MM.1S (cell line): ENCODE measurements around the gene EYA2.

Experiments used
- DNase-seq: peaks from one replicate; pipeline ENCODE4 v3.0.0-alpha.2; 2015
- H2AFZ ChIP-seq: fragments of 300-600 bp; sonication (generic); 2 replicates; pipeline ENCODE4 v1.6.0; 2016; ENCODE audit warnings: antibody characterized with exemption, low read length
- H3F3A ChIP-seq: fragments of 300-600 bp; sonication (generic); 2 replicates; pipeline ENCODE4 v1.6.1; 2016; ENCODE audit warnings: mild to moderate bottlenecking, antibody characterized with exemption, low read length, moderate library complexity, mixed read lengths; ENCODE audit not compliant: insufficient read depth
- H3K27ac ChIP-seq: fragments of 300-600 bp; sonication (generic); 2 replicates; pipeline ENCODE4 v1.5.1; 2016; ENCODE audit warnings: mild to moderate bottlenecking, low read length
- H3K27me3 ChIP-seq: fragments of 300-600 bp; sonication (generic); replicated peaks from 2 replicates; pipeline ENCODE4 v1.6.0; 2016; ENCODE audit warnings: low read length; ENCODE audit not compliant: insufficient read depth
- H3K36me3 ChIP-seq: fragments of 300-600 bp; sonication (generic); replicated peaks from 2 replicates; pipeline ENCODE4 v1.6.1; 2016; ENCODE audit warnings: mild to moderate bottlenecking, low read length, mixed read lengths; ENCODE audit not compliant: insufficient read depth
- H3K4me1 ChIP-seq: fragments of 300-600 bp; sonication (generic); 2 replicates; pipeline ENCODE4 v1.6.1; 2016; ENCODE audit warnings: low read length, mixed read lengths
- H3K4me2 ChIP-seq: fragments of 300-600 bp; sonication (generic); 2 replicates; pipeline ENCODE4 v1.6.0; 2016; ENCODE audit warnings: low read depth, low read length
- H3K4me3 ChIP-seq: fragments of 300-600 bp; sonication (generic); 2 replicates; pipeline ENCODE4 v1.5.1; 2016; ENCODE audit warnings: low read length, mixed read lengths
- H3K79me2 ChIP-seq: fragments of 300-600 bp; sonication (generic); 2 replicates; pipeline ENCODE4 v1.6.1; 2016; ENCODE audit warnings: mixed run types, low read length, mixed read lengths
- H3K9ac ChIP-seq: fragments of 300-600 bp; sonication (generic); 2 replicates; pipeline ENCODE4 v1.6.1; 2016; ENCODE audit warnings: low read length, mixed read lengths
- H3K9me2 ChIP-seq: fragments of 300-600 bp; sonication (generic); replicated peaks from 2 replicates; pipeline ENCODE4 v1.6.1; 2016; ENCODE audit warnings: mild to moderate bottlenecking, low read length, mixed read lengths; ENCODE audit not compliant: insufficient read depth
- H3K9me3 ChIP-seq: fragments of 300-600 bp; sonication (generic); replicated peaks from 2 replicates; pipeline ENCODE4 v1.6.1; 2016; ENCODE audit warnings: mild to moderate bottlenecking, low read length, mixed read lengths; ENCODE audit not compliant: insufficient read depth
- H4K20me1 ChIP-seq: fragments of 300-600 bp; sonication (generic); 2 replicates; pipeline ENCODE4 v1.6.1; 2016; ENCODE audit warnings: mild to moderate bottlenecking, low read length, moderate library complexity, mixed read lengths; ENCODE audit not compliant: insufficient read depth
- EZH2 ChIP-seq: fragments of 300-600 bp; sonication (generic); optimal IDR thresholded peaks from 2 replicates; pipeline ENCODE3; 2017; ENCODE audit warnings: low read depth, mild to moderate bottlenecking, antibody characterized with exemption, low read length, mixed read lengths
- EZH2phosphoT487 ChIP-seq: fragments of 300-600 bp; sonication (generic); IDR thresholded peaks from 2 replicates; pipeline ENCODE4 v1.6.1; 2018; ENCODE audit warnings: antibody characterized with exemption, low read length
- TF ChIP-seq, protein P1 (sequence below): fragments of 300-600 bp; sonication (generic); IDR thresholded peaks from 2 replicates; pipeline ENCODE4 v1.5.1; 2016; ENCODE audit warnings: antibody characterized with exemption, low read length, mixed read lengths

Gene EYA2

DNA sequence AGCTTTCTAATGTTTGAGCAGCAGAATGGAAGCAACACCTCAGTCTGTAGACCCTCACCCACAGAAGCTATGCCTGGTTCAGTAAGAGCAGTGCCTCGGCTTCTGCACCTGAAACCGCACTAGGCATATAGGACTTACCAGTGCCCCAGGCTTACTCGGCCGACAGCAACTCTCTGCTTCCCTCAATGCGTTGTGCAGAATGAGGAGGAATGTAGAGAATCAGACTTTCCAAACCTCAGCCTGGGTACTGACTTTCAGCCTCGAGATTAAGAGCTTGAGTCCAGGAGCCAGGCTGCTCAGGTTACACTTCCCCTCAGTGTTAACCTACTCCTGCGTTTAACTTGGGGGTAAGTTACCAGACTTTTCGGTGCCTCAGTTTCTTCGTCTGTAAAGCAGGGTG lies 8.6 kb downstream of the EYA2 start:
- Histone ChIP-seq H2AFZ (no peak overlapping the region), H3K27ac (no peak overlapping the region), H3K27me3 (no peaks in the 10 kb centered on the region), H3K4me1 (no peaks in the 10 kb centered on the region), H3F3A (no peaks in the 10 kb centered on the region), H4K20me1 (no peaks in the 10 kb centered on the region), H3K9me2 (no peaks in the 10 kb centered on the region), H3K9ac (no peak overlapping the region), H3K4me2 (no peak overlapping the region), H3K79me2 (no peaks in the 10 kb centered on the region), H3K36me3 (no peaks in the 10 kb centered on the region), H3K9me3 (no peaks in the 10 kb centered on the region), H3K4me3 (no peak overlapping the region)
- no peak for DNase-seq
- TF ChIP-seq EZH2 (no peak), EZH2phosphoT487 (no peak)
- TF ChIP-seq, protein P1, sequence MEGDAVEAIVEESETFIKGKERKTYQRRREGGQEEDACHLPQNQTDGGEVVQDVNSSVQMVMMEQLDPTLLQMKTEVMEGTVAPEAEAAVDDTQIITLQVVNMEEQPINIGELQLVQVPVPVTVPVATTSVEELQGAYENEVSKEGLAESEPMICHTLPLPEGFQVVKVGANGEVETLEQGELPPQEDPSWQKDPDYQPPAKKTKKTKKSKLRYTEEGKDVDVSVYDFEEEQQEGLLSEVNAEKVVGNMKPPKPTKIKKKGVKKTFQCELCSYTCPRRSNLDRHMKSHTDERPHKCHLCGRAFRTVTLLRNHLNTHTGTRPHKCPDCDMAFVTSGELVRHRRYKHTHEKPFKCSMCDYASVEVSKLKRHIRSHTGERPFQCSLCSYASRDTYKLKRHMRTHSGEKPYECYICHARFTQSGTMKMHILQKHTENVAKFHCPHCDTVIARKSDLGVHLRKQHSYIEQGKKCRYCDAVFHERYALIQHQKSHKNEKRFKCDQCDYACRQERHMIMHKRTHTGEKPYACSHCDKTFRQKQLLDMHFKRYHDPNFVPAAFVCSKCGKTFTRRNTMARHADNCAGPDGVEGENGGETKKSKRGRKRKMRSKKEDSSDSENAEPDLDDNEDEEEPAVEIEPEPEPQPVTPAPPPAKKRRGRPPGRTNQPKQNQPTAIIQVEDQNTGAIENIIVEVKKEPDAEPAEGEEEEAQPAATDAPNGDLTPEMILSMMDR, result no peak

DNA sequence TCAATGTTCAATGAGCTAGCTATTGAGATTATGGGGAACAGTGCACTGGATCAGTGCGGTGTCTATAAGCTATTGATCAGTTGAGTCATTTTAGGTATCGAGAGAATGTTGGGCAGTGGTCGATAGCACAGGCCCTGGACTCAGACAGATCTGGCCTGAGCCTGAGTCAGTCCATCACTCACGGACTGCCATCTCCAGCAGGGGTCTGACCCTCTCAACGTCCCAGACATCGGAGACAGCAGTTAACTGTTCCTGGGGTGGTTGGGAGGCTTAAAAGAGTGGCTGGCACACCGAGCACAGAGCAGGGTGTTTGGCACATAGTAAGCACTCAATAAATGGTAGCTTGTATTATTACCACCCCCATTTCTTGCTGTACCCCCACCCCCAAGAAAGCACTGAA lies 9.3 kb downstream of the EYA2 start:
- H3K79me2 ChIP-seq, result no peaks in the 10 kb centered on the region
- H3K9me3 ChIP-seq, result no peaks in the 10 kb centered on the region
- TF ChIP-seq EZH2phosphoT487 (no peak), EZH2 (no peak)
- TF ChIP-seq, protein P1, result no peak
- no peak overlapping the region for H3K4me3 ChIP-seq
- H2AFZ ChIP-seq, result no peak overlapping the region
- H3K4me1 ChIP-seq, result no peaks in the 10 kb centered on the region
- no peak overlapping the region for H3K9ac ChIP-seq
- no peaks in the 10 kb centered on the region for H3F3A ChIP-seq
- H3K36me3 ChIP-seq, result no peaks in the 10 kb centered on the region
- H3K4me2 ChIP-seq, result no peak overlapping the region
- no peaks in the 10 kb centered on the region for H3K9me2 ChIP-seq
- no peaks in the 10 kb centered on the region for H3K27me3 ChIP-seq
- no peaks in the 10 kb centered on the region for H4K20me1 ChIP-seq
- no peak overlapping the region for H3K27ac ChIP-seq
- DNase-seq, result no peak

DNA sequence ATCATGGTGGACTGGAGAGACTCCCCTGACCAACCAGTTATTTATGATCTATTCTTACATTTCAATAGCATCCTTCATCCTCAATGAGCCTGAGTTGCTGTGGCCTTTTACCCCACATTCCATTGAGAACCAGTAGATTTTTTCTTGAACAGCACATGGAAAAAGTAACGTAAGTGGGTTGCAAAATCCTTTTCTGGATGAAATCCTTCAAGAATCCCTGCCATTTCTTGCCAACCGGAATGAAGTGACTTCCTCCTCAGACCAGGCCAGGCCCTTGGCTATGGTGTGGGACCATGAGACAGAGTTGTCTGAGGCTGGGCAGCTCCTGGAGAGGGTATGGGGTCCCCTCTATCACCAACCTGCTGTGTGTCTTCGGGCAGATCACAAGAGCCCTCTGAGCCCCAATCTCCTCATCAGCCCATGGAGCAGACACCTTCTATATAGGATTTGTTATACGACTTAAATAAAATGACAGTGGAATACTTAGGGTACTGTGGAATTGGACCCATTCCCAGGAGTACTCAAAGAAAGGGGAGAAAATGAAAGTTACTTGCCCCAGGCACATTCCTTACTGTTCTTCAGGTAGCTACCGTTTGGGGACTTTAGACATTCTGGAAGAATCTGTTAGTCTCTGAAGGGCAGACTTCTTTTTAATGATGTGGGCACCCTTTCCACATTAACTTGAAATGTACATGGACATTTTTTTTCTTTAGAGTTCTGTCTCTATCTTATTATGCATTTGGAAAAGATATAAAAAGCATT lies 10.9 kb downstream of the EYA2 start:
- Histone ChIP-seq H3F3A (no peaks in the 10 kb centered on the region), H3K9ac (no peak overlapping the region), H3K4me1 (no peaks in the 10 kb centered on the region), H3K4me3 (no peak overlapping the region), H3K4me2 (no peak overlapping the region), H3K27me3 (no peaks in the 10 kb centered on the region), H2AFZ (no peak overlapping the region), H3K9me2 (no peaks in the 10 kb centered on the region), H3K27ac (no peak overlapping the region), H3K79me2 (no peaks in the 10 kb centered on the region), H3K9me3 (no peaks in the 10 kb centered on the region), H4K20me1 (no peaks in the 10 kb centered on the region), H3K36me3 (no peaks in the 10 kb centered on the region)
- DNase-seq, result no peak
- TF ChIP-seq EZH2, result no peak
- TF ChIP-seq, protein P1, result no peak
